ENCODE data around the gene BEST2. TPM values are rescaled to one million over a fixed set of nuclear protein-coding genes. Genes with fewer than 3 reads are reported as not detected.

BEST2 gene
- total RNA-seq, 4 donors from 2014 or later: 0.63 TPM; not detected in 3

- intact Hi-C loops (cut with DNase I; ENCODE audit: low total_unique reads): loop anchor here (5.0 kb wide), 4 partner anchors 68 to 1057 kb away; partner anchors contain the start of genes FARSA, IER2, STX10 and TNPO2
- ATAC-seq: peak; percentile 32 to 34
- TF ChIP-seq POLR2A (IDR thresholded peaks at IDR 0.05): peak; percentile 88 to 93
- TF ChIP-seq CTCF (IDR thresholded peaks at IDR 0.05 in 4 of 5, conservative IDR thresholded peaks at IDR 0.05 in 1 of 5): no peak
- no peaks in the 10 kb centered on the region for H3K27me3 ChIP-seq
- DNase-seq: peak; percentile 89 to 90
- peak overlapping the region; percentile 99 to 100 (median 100) for H3K27ac ChIP-seq
- no peaks in the 10 kb centered on the region for H3K36me3 ChIP-seq
- H3K9me3 ChIP-seq: no peaks in the 10 kb centered on the region
- peaks cover 45 to 46% of the 10 kb centered on the region in 2 donors for H3K4me1 ChIP-seq
- peak overlapping the region; percentile 91 to 98 (median 94) for H3K4me3 ChIP-seq
- in situ Hi-C loops (cut with MboI; ENCODE audit: low sequenced_read_pairs in 4 of 4): no loop called here
Measured at GRCh38 chr19:12789904-12790619, 38.5 kb downstream of the BEST2 start.

- peaks cover 45% of the 10 kb centered on the region in 2 donors for H3K4me1 ChIP-seq
Measured at GRCh38 chr19:12790628-12791344, 39.2 kb downstream of the BEST2 start.

GRCh38 chr19:12791345-12792050, 39.9 kb downstream of the BEST2 start, which contains the start of gene JUNB:
TSS of gene JUNB (plus strand) at chr19:12791486. CDS start at chr19:12791772, 286 bp downstream.
- Histone ChIP-seq H3K27me3 (no peaks in the 10 kb centered on the region), H3K36me3 (no peaks in the 10 kb centered on the region), H3K27ac (peak within 1 kb of the TSS; percentile 99 to 100 (median 100)), H3K4me1 (peaks cover 38 to 45% of the 10 kb centered on the region in 2 donors), H3K4me3 (peak within 1 kb of the TSS; percentile 91 to 98 (median 94)), H3K9me3 (no peaks in the 10 kb centered on the region)
- intact Hi-C loops (cut with DNase I; ENCODE audit: low total_unique reads): loop anchor here (5.0 kb wide), 4 partner anchors 69 to 1056 kb away; partner anchors contain the start of genes FARSA, IER2, STX10 and TNPO2
- in situ Hi-C loops (cut with MboI; ENCODE audit: low sequenced_read_pairs in 4 of 4): no loop called here
- ATAC-seq: peak; percentile 48 to 50
- TF ChIP-seq CTCF (IDR thresholded peaks at IDR 0.05 in 4 of 5, conservative IDR thresholded peaks at IDR 0.05 in 1 of 5) (peak in 3 of 5 experiments; percentile 10 to 17 (median 16)), POLR2A (IDR thresholded peaks at IDR 0.05) (peak; percentile 100)
- peak; percentile 96 to 97 for DNase-seq

More at GRCh38 chr19:12790628-12791344, 39.2 kb downstream of the BEST2 start:
- no peak for ATAC-seq
- Histone ChIP-seq H3K9me3 (no peaks in the 10 kb centered on the region), H3K4me3 (peak overlapping the region; percentile 91 to 98 (median 94)), H3K36me3 (no peaks in the 10 kb centered on the region), H3K27ac (peak overlapping the region; percentile 99 to 100 (median 100)), H3K27me3 (no peaks in the 10 kb centered on the region)
- intact Hi-C loops (cut with DNase I; ENCODE audit: low total_unique reads) (loop anchor here (5.0 kb wide), 4 partner anchors 68 to 1057 kb away; partner anchors contain the start of genes FARSA, IER2, STX10 and TNPO2), in situ Hi-C loops (cut with MboI; ENCODE audit: low sequenced_read_pairs in 4 of 4) (no loop called here)
- TF ChIP-seq POLR2A (IDR thresholded peaks at IDR 0.05) (no peak), CTCF (IDR thresholded peaks at IDR 0.05 in 4 of 5, conservative IDR thresholded peaks at IDR 0.05 in 1 of 5) (no peak)
- no peak for DNase-seq

Data from gastrocnemius medialis (tissue), 4 donors.